T-helper 2 cell treated with Interferon-gamma antibody and Interleukin-4, amounts not matched to agents 5 μg/mL and 100 μg/mL, for 36 hours (primary cell): Measurements from ENCODE around the gene NEXN.
"Not testable (repeated sequence)": the region's sequence is repeated elsewhere in the genome, so short reads cannot be mapped to it uniquely, and the experiment has no call there.

Experiments used
- DNase-seq: peaks from one replicate; pipeline ENCODE4 v3.0.0; 2021; ENCODE audit warnings: low spot score
- H3K27ac Mint-ChIP-seq: one replicate; pipeline ENCODE4 v1.8.0; 2021; ENCODE audit warnings: mild to moderate bottlenecking, mixed read lengths
- H3K27me3 Mint-ChIP-seq: one replicate; pipeline ENCODE4 v1.8.0; 2021; ENCODE audit warnings: low read depth, mixed read lengths
- H3K36me3 Mint-ChIP-seq: one replicate; pipeline ENCODE4 v1.8.0; 2021; ENCODE audit warnings: low read depth, mixed read lengths
- H3K4me1 Mint-ChIP-seq: one replicate; pipeline ENCODE4 v1.8.0; 2021; ENCODE audit warnings: low read depth, mixed read lengths
- H3K4me3 Mint-ChIP-seq: one replicate; pipeline ENCODE4 v1.8.0; 2022; ENCODE audit warnings: mild to moderate bottlenecking, moderate library complexity, mixed read lengths
- H3K9me3 Mint-ChIP-seq: one replicate; pipeline ENCODE4 v1.8.0; 2021; ENCODE audit warnings: mixed read lengths

NEXN gene

GRCh38 chr1:77958391-77958790 lies 70.0 kb downstream of the NEXN start:
- H3K27me3 Mint-ChIP-seq, result no peaks in the 10 kb centered on the region
- no peak overlapping the region for H3K4me3 Mint-ChIP-seq
- peaks cover 72% of the 10 kb centered on the region for H3K36me3 Mint-ChIP-seq
- H3K27ac Mint-ChIP-seq, result peak overlapping the region; percentile 41
- DNase-seq, result no peak
- H3K9me3 Mint-ChIP-seq, result no peaks in the 10 kb centered on the region
- peaks cover 8% of the 10 kb centered on the region for H3K4me1 Mint-ChIP-seq

GRCh38 chr1:77958850-77959249 lies 70.4 kb downstream of the NEXN start:
- no peak for DNase-seq
- Mint-ChIP-seq H3K4me3 (no peak overlapping the region), H3K9me3 (no peaks in the 10 kb centered on the region), H3K36me3 (peaks cover 72% of the 10 kb centered on the region), H3K4me1 (peaks cover 8% of the 10 kb centered on the region), H3K27me3 (no peaks in the 10 kb centered on the region), H3K27ac (peak overlapping the region; percentile 41)

GRCh38 chr1:77961392-77961791 lies 73.0 kb downstream of the NEXN start:
- Mint-ChIP-seq H3K36me3 (peaks cover 77% of the 10 kb centered on the region), H3K27ac (no peak overlapping the region), H3K27me3 (no peaks in the 10 kb centered on the region), H3K4me1 (peaks cover 15% of the 10 kb centered on the region), H3K9me3 (no peaks in the 10 kb centered on the region), H3K4me3 (no peak overlapping the region)
- DNase-seq, result no peak

- peaks cover 73% of the 10 kb centered on the region for H3K36me3 Mint-ChIP-seq
- no peak overlapping the region for H3K4me3 Mint-ChIP-seq
- peaks cover 17% of the 10 kb centered on the region for H3K4me1 Mint-ChIP-seq
- H3K27me3 Mint-ChIP-seq, result no peaks in the 10 kb centered on the region
- no peak for DNase-seq
- no peak overlapping the region for H3K27ac Mint-ChIP-seq
- no peaks in the 10 kb centered on the region for H3K9me3 Mint-ChIP-seq
These were observed 77.9 kb downstream of the NEXN start for GRCh38 chr1:77966291-77966690.

GRCh38 chr1:77970192-77970591 lies 81.8 kb downstream of the NEXN start:
- no peak overlapping the region for H3K4me3 Mint-ChIP-seq
- no peaks in the 10 kb centered on the region for H3K27me3 Mint-ChIP-seq
- no peak overlapping the region for H3K27ac Mint-ChIP-seq
- H3K9me3 Mint-ChIP-seq, result no peaks in the 10 kb centered on the region
- peaks cover 56% of the 10 kb centered on the region for H3K36me3 Mint-ChIP-seq
- DNase-seq, result no peak
- peaks cover 32% of the 10 kb centered on the region for H3K4me1 Mint-ChIP-seq

- Mint-ChIP-seq H3K4me3 (peak overlapping the region; percentile 2), H3K9me3 (no peaks in the 10 kb centered on the region), H3K4me1 (peaks cover 42% of the 10 kb centered on the region), H3K27me3 (no peaks in the 10 kb centered on the region), H3K27ac (no peak overlapping the region), H3K36me3 (peaks cover 61% of the 10 kb centered on the region)
- DNase-seq, result no peak
These were observed 83.7 kb downstream of the NEXN start for GRCh38 chr1:77972080-77972479.

GRCh38 chr1:77975386-77975785 lies 87.0 kb downstream of the NEXN start:
- Mint-ChIP-seq H3K4me3 (no peak overlapping the region), H3K9me3 (no peaks in the 10 kb centered on the region), H3K27me3 (no peaks in the 10 kb centered on the region), H3K27ac (peak overlapping the region; percentile 45), H3K4me1 (peaks cover 37% of the 10 kb centered on the region), H3K36me3 (peaks cover 36% of the 10 kb centered on the region)
- DNase-seq, result no peak

- peak overlapping the region; percentile 71 for H3K27ac Mint-ChIP-seq
These were observed 87.5 kb downstream of the NEXN start for GRCh38 chr1:77975907-77976306.

GRCh38 chr1:77976433-77977076 lies 88.1 kb downstream of the NEXN start:
- Mint-ChIP-seq H3K4me3 (no peak overlapping the region), H3K27me3 (no peaks in the 10 kb centered on the region), H3K27ac (no peak overlapping the region), H3K4me1 (peaks cover 39% of the 10 kb centered on the region), H3K9me3 (no peaks in the 10 kb centered on the region), H3K36me3 (peaks cover 38% of the 10 kb centered on the region)
- no peak for DNase-seq

More at GRCh38 chr1:77975907-77976306, 87.5 kb downstream of the NEXN start:
- Mint-ChIP-seq H3K27me3 (no peaks in the 10 kb centered on the region), H3K4me3 (no peak overlapping the region), H3K36me3 (peaks cover 39% of the 10 kb centered on the region), H3K4me1 (peaks cover 42% of the 10 kb centered on the region), H3K9me3 (no peaks in the 10 kb centered on the region)
- no peak for DNase-seq

- peaks cover 34% of the 10 kb centered on the region for H3K36me3 Mint-ChIP-seq
- no peak for DNase-seq
- H3K27ac Mint-ChIP-seq, result no peak overlapping the region
- peaks cover 34% of the 10 kb centered on the region for H3K4me1 Mint-ChIP-seq
- H3K27me3 Mint-ChIP-seq, result no peaks in the 10 kb centered on the region
- no peak overlapping the region for H3K4me3 Mint-ChIP-seq
- no peaks in the 10 kb centered on the region for H3K9me3 Mint-ChIP-seq
These were observed 89.5 kb downstream of the NEXN start for GRCh38 chr1:77977989-77978292.

GRCh38 chr1:77978293-77978968 lies 90.0 kb downstream of the NEXN start:
- no peak overlapping the region for H3K4me3 Mint-ChIP-seq
- H3K9me3 Mint-ChIP-seq, result no peaks in the 10 kb centered on the region
- H3K27me3 Mint-ChIP-seq, result no peaks in the 10 kb centered on the region
- H3K27ac Mint-ChIP-seq, result no peak overlapping the region
- DNase-seq, result peak; percentile 85
- peaks cover 34% of the 10 kb centered on the region for H3K36me3 Mint-ChIP-seq
- peaks cover 34% of the 10 kb centered on the region for H3K4me1 Mint-ChIP-seq

GRCh38 chr1:77978969-77979876 lies 90.8 kb downstream of the NEXN start, which contains the start of gene FUBP1:
TSS of gene FUBP1 (minus strand) at chr1:77979072. CDS start at chr1:77979004, 68 bp downstream.
- H3K27me3 Mint-ChIP-seq, result no peaks in the 10 kb centered on the region
- H3K4me1 Mint-ChIP-seq, result peaks cover 34% of the 10 kb centered on the region
- no peak within 1 kb of the TSS for H3K4me3 Mint-ChIP-seq

GRCh38 chr1:77983352-77983996 lies 95.0 kb downstream of the NEXN start:
- H3K27ac Mint-ChIP-seq, result not testable (repeated sequence)
- H3K4me1 Mint-ChIP-seq, result peaks cover 17% of the 10 kb centered on the region
- peaks cover 13% of the 10 kb centered on the region for H3K36me3 Mint-ChIP-seq

More at GRCh38 chr1:77978969-77979876, 90.8 kb downstream of the NEXN start, which contains the start of gene FUBP1:
- DNase-seq, result peak; percentile 94
- H3K36me3 Mint-ChIP-seq, result peaks cover 34% of the 10 kb centered on the region
- H3K9me3 Mint-ChIP-seq, result no peaks in the 10 kb centered on the region
- H3K27ac Mint-ChIP-seq, result no peak within 1 kb of the TSS

More at GRCh38 chr1:77983352-77983996, 95.0 kb downstream of the NEXN start:
- H3K27me3 Mint-ChIP-seq, H3K9me3 Mint-ChIP-seq, H3K4me3 Mint-ChIP-seq, DNase-seq: not testable (repeated sequence)
